Kidney glomerular epithelial cell (primary cell): ENCODE measurements around the gene STXBP3.
"Not testable (repeated sequence)": the region's sequence is repeated elsewhere in the genome, so short reads cannot be mapped to it uniquely, and the experiment has no call there.

Source experiments
- DNase-seq: peaks from one replicate; lab custom pipeline; 2025; lab: John Stamatoyannopoulos, UW

The STXBP3 gene

DNA sequence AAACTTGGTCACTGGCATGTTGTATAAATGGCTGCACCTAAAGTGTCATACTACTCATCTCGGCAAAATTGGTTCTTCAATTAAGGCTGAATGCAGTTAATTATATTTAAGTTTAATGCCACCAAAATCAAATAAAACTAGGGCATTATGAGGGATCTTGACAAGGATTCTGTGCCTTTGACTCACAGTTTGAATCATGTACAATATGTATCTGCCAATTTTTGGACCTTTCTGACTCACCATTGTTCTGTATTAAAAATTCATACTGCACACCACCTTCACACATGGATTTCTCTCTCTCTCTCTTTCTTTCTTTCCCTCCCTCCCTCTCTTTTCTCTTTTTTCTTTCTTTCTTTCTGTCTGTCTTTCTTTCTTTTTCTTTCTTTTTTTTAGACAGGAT, 14.1 kb upstream of the STXBP3 start:
- no peak for DNase-seq

DNA sequence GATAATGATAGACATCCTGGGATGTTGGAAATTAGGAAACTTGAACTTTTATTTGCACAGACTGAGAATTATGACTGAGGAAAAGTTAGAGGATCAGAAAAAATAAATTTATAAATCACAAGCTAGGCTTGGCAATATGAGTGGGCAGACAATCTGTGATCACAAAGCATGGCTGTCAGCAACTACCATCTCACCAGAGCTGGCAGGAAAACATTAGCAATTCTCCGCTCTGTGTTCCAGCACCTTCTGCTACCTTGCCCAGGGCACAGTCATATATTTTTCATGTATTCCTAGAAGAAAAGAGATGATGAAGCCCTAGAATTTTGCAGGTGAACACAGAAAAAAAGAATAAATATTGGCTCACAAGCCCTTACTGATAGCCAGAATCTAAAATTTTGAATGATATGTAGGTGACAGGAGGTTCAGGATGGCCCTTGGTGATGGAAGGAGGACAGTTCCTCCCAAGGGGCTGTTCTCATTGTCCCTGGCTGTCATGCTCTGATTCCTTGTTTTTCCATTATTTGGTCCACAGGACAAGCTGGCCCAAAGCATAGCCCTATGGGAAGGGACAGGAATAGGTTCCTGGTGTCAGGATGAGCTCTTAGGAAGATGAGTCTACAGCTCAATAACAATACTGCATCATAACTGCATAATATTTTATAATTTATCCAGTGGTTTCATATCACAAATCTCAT, 12.2 kb upstream of the STXBP3 start:
- no peak for DNase-seq

DNA sequence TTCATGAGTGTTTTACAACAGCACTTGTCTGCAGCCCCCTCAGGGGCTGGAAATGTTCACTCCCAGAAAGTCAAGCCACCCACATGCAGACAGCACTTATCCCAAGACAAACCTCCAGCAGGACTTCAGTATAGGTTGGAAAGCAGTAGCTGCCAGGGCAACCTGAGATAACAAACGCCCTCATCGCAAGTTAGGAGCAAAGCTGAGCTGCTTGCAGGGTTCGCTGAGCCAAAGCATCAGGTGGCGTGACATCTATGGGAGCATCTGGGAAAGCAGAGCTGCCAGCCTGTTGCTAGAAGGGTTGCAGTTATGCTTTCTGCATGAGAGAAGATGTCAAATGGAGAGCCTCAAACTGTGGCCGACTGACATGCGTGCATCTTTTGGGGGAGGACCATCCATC, 4.2 kb upstream of the STXBP3 start:
- DNase-seq = no peak

DNA sequence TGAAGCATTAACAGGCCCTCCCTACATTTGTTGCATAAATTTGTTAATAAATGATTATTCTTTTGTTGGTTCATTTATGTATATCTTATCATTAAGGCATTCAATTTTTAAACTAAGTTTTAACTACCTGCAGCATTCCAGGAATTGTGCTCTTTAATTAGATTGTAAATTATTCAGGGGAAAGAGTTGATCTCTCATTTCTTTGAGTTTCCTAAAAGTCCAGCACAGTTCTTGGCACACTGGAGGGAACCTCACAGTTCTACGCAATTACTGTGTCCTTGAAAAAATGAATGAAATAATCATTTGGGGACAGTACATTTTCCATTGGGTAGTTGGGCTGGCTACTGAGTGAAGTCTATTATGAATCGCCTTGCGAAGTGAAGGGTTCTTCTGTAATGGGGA, 493 bp upstream of the STXBP3 start:
- no peak for DNase-seq

DNA sequence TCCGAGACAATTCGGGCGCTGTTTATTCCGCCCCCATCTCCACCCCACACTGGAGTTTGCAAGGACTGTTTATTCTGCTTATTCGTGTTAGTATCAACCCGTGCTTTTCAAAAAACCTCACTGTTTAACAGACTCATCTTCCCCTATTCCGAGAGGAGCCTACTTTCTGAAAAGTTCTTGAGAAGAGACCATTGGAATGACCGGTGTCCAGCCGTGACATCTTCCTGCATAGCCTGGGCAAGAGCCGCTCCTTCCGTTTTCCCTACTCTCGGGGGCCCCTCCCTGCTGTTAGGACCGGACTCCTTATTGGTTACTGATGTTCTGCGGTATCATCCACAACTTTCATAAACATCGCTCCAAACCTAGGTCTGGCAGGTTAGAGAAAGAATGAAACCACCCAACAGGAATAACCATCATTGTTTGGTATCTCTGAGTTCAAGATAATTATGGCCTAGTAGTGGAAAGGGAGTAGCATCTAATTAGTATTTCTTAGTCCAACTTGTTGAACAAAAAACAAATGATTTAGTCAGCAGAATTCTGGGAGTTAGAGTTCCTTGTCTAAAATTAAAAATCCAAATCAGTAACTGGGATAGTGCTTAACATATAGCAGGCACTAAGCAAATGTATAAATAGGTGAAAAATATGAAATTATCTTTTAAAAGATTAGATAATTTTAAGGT, 837 bp downstream of the STXBP3 start:
- DNase-seq = peak; percentile 90

DNA sequence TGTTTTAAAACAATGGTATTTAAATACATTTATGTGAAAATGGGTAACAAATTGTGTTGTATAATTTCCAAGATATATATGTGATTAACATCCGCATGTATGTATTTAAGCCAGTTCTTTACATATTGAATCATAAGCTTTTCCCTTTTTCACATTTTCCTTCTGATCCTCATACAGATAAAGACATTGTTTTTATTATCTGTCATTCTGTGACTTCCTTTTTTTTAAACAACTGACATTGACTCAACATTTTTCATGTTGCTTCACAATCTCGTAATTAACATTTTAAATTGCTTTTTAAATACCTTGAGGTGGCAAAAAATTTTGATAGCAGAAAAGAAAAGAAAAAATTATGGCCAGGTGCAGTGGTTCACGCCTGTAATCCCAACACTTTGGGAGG, 1.4 kb downstream of the STXBP3 start:
- DNase-seq = no peak

DNA sequence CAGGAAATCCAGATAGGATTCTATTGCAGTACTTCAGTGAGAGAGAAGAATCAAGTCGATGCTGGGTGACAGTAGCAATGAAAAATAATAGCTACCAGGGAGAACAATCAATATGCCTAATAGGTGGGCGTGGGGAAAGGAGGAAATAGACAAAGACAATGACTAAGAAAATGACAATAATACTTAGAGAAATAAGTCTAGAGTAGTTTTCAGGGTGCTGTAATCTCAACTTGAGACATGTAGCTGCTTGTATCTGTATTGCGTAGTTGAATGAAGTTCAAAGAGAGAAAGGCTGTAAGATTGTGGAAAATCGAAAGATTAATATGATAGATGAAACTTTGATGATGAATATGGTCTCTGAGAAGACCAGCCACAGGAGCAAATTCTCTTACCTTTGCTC, 2.6 kb downstream of the STXBP3 start:
- DNase-seq = no peak

DNA sequence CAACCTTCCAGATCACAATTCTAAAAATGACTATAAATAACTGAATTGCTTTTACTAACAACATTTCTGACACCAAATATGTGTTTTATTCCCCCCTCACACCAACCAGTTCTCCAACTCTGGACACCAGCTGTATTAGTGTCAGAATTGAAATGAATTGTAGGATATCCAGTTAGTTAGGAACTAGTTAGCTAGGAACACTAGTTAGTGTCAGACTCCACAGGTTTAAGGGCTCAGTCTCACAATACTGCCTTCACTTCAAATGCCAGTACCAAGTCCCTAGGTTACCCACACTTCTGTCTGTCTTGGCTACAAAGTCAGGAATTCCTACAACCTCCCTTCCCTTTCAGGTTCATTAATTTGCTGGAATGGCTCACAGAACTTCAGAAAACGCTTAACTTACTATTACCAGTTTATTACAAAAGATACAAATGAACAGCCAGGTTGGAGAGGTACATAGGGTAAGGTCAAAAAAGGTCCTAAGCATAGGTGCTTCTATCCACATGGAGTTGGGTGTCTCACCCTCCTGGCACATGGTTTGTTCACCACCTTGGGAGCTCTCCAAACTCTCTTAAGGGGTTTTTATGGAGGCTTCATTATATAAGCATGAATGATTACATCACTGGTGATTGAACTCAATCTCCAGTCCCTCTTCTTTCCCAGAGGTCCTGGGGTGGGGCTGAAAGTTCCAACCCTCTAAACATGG, 4.2 kb downstream of the STXBP3 start:
- DNase-seq = peak; percentile 73

DNA sequence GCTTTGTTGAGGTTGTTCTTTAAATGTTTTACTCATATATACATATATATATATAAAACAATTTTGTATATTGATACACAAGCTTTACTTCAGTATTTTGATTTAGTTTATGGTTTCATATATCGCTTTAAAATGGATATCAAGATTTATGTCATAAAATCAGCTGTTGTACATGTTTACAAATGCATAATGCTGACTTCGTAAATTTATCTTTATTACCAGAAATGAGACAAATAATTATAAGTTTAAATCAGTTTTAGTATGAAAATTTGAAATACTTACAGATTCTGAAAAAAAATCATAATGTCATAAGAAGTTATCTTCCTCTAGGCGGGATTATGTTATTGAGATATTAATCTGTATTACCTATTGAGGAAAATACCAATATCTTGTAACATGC, 6.9 kb downstream of the STXBP3 start:
- no peak for DNase-seq

DNA sequence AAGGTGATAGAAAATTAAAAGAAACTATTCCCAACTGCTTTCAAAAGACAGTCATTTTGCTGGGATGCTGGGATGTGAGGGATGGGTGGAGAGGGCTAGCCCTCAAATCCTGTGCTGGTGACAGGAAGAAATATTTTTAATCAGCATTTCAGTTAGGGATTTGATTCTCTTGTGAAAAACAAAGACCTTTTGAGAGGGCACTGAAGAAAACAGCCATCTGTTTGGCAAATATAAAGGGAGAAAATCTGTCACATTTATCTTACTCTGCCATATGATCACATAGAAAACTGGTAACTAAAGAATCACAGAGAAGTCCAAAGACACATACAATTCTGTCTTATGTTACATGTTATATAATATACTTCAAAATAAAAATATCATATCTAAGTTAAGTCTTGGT, 12.3 kb downstream of the STXBP3 start:
- DNase-seq = no peak

DNA sequence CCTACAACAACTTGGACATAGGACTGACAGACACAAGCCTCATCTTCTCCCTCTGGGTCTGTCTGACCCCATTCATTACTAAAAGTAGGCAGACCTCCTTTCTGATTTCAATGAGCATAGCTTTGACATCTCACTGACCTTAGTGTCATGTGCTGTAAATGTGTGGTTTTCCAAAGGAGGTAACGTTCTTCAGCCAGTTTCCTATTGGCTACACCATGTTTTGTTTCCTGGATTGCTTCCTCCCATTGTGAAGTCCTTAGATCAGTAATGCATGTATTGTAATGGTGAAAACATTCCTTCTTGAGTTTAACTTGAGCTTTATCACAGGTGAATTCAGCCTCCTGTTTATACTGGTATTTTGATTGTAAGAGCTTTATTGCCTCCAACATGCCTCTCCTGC, 20.6 kb downstream of the STXBP3 start:
- DNase-seq = no peak

DNA sequence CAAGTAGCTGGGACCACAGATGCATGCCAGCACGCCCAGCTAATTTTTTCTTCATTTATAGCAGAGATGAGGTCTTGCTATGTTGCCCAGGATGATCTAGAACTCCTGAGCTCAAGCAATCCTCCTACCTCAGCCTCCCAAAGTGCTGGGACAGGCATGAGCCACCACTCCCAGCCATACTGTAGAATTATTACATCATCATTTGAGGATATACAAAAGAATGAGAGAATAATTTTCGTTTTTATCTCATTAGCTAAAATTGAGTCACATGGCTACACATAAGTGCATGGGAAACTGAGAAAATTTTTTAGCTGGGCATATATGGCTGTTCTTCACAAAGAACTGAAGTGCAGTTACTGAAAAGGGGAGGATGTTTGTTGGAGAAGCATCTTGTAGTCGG, 21.2 kb downstream of the STXBP3 start:
- no peak for DNase-seq

DNA sequence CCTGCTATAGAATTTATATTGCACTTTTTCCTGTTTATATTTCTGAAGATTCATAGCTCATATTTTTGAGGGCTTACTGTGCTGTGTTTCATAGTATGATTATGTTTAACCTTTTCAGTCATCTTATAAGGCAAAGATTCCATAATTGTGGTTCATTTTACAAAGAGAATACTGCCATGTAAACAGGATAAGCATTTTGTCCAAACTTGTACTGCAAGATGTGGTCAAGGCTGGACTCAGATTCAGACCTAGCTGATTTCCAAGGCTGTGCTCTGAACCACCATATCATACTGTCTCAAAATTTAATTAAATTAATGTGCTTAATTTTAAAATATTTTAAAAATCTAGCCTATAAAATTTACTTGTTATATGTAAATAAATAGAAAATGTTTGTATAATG, 31.4 kb downstream of the STXBP3 start:
- no peak for DNase-seq

DNA sequence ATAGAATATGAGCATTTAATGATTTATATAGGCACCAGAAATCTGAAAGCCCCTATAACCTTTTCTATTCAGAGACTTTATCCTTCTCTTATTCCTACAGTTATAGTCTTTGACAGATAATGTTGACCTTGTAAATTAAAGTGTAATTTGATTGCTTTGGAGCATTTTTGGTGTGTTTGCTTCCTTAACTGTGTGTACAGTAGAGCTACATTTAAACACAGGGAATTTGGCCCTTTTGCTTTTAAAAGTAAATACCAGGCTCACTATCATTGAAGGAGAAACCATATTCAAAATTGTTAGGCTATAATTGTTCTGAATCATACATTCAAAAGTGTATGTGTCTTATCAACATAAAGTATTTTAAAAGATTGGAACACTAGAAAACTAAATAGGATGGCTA, 33.0 kb downstream of the STXBP3 start:
- no peak for DNase-seq

DNA sequence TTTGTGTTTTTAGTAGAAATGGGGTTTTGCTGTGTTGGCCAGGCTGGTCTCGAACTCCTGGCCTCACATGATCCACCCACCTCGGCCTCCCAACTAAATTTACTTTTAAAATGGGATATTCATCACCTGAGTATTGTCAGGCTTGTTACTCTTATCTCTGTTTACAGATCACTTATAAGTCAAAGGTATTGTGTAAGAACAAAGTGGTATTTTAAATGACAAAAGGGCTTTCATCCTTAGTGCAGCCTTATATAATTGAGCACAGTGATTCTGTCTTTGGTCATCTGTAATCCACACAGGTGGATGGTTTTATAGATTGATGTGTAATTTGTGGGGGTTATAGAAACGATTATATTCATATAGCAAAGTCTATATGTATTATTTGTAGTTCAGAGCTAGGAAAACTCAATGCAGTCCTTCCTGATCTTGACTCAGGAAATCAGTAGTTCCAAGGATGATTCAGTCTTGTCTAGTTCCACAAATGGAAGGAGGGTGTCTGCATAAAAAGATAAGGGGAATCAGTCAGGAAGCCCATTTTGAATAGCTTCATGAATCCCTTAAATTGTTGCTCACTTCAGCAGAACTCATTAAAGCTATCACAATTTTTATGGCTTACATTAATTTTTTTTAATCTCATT, 34.6 kb downstream of the STXBP3 start:
- DNase-seq = no peak

DNA sequence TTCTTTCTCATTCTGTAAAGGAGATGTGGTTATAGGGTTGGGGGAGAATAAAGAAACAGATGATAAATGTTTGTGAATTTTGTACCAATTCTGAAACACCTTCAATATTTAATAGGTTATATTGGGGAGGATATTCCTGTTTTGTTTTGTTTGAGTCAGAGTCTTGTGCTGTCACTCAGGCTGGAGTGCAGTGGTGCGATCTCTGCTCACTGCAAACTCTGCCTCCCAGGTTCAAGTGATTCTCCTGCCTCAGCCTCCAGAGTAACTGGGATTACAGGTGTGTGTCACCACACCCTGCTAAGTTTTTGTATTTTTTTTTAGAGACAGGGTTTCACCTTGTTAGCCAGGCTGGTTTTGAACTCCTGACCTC, 35.1 kb downstream of the STXBP3 start:
- not testable (repeated sequence) for DNase-seq

DNA sequence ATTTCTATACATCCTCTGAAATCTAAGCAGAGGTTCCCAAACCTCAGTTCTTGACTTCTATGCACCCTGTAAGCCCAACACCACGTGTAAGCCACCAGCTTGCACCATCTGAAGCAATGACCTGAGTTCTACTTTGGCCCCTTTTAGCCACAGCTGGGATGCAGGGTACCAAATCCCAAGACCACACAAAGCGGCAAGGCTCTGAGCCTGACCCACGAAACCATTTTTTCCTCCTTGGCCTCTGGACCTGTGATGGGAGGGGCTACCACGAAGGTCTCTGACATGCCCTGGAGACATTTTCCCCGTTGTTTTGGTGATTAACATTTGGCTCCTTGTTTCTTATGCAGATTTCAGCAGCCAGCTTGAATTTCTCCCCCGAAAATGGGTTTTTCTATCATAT, 38.8 kb downstream of the STXBP3 start:
- no peak for DNase-seq

DNA sequence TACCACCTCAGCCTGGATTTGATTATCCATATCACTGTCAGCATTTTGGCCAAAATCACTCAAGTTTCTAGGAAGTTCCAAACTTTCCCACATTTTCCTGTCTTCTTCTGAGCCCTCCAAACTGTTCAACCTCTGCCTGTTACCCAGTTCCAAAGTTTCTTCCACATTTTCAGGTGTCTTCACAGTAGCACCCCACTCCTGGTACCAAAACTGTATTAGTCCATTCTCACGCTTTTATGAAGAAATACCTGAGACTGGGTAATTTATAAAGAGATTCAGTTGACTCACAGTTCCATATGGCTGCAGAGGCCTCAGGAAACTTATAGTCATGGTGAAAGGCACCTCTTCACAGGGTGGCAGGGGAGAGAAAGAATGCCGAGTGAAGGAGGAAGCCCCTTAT, 39.4 kb downstream of the STXBP3 start:
- no peak for DNase-seq

DNA sequence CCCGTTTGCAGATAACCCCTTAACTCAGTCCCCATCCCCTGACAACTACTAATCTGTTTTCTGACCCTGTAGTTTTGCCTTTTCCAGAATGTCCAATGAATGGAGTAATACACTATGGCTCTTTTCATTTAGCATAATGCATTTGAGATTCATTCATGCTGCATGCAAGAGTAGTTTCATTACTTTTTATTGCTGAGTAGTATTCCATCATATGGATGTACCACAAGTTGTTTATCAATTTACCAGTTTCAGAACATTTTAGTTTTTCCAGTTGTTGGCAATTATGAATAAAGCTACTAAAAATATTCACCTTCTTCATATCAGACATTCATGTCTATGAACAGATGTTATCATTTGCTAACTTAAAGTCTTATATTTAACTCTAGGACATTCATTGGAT, 45.3 kb downstream of the STXBP3 start:
- DNase-seq = no peak

DNA sequence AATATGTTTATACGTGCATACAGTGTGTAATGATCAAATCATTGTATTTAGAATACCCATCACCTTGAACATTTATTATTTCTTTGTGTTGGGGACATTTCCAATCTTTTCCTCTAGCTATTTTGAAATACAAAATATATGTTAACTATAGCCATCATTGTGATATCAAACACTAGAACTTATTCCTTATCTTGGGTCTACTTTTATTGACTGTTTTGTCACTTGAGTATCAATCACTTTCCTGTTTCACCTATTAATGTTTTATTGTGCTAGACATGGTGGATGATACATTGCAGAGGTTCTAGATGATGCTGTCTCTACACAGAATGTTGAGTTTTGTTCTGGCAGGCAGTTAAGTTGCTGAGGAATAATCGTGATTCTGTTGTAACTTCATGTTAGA, 45.9 kb downstream of the STXBP3 start:
- DNase-seq = no peak

DNA sequence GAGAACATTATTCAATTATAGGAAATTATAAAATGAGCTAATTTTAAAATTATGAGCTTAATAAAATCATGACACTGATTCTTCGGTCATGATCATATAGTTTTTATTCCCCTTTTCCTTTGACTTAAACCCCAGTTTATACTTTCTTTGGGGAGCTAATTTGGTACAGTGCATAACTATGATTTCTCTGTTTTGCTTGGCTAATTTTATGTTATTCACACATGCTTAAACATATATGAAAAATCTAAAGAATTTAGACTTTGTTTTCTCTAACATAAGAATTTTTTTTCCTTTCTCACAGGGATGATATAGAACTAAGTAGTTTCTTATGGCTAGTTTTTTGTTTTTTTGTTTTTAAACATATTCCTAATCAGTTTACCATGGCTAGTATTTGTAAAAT, 52.5 kb downstream of the STXBP3 start:
- no peak for DNase-seq

DNA sequence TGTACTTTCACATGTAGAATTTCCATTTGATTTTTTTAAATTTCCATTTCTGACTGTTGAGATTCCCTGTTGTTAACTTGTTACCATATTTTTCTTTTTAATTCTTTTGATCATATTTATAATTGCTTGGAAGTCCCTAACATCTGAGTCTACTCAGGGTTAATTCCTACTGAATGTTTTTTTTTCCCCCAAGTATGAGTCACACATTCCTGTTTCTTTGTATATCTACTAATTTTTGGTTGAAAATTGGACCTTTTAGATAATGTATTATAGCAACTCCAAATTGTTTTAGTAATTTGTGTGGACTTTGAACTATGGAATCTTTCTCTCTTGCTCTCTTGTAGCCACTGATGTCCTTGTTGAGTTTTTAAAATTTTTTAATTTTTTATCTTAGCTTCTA, 54.6 kb downstream of the STXBP3 start:
- DNase-seq = no peak

DNA sequence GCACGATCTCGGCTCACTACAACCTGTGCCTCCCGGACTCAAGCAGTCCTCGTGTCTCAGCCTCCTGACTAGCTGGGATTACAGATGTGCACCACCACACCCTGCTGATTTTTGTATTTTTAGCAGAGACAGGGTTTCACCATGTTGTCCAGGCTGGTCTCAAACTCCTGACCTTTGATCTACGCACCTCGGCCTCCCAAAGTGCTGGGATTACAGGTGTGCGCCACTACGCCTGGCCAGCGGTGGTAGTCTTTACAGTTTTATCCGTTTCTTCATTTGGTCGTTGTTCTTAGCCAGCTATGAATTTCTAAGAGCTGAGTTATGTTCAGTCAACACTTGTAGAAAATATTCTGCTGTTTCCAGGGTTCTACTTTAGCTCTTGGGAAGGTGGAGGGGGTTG, 57.1 kb downstream of the STXBP3 start:
- no peak for DNase-seq
